B cell (primary cell): ENCODE measurements around the gene TIMMDC1.

Experiments
- EZH2 ChIP-seq: IDR thresholded peaks from 2 replicates; pipeline ENCODE4 v1.6.1; 2012; ENCODE audit warnings: borderline replicate concordance, low read depth, mild to moderate bottlenecking, moderate library complexity, low read length; ENCODE audit not compliant: insufficient read depth, poor library complexity, severe bottlenecking
- TF ChIP-seq, protein P1 (sequence below): fragments of 200-600 bp; IDR thresholded peaks from one replicate; pipeline ENCODE4 v1.8.0; 2022; ENCODE audit warnings: antibody characterized with exemption, mild to moderate bottlenecking

- no peak for TF ChIP-seq EZH2
- TF ChIP-seq, protein P1, sequence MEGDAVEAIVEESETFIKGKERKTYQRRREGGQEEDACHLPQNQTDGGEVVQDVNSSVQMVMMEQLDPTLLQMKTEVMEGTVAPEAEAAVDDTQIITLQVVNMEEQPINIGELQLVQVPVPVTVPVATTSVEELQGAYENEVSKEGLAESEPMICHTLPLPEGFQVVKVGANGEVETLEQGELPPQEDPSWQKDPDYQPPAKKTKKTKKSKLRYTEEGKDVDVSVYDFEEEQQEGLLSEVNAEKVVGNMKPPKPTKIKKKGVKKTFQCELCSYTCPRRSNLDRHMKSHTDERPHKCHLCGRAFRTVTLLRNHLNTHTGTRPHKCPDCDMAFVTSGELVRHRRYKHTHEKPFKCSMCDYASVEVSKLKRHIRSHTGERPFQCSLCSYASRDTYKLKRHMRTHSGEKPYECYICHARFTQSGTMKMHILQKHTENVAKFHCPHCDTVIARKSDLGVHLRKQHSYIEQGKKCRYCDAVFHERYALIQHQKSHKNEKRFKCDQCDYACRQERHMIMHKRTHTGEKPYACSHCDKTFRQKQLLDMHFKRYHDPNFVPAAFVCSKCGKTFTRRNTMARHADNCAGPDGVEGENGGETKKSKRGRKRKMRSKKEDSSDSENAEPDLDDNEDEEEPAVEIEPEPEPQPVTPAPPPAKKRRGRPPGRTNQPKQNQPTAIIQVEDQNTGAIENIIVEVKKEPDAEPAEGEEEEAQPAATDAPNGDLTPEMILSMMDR: no peak
Observed at GRCh38 chr3:119571230-119571629, 72.9 kb downstream of the TIMMDC1 start.
